Measurements from ENCODE around the gene LTB4R.

Gene LTB4R

GRCh38 chr14:24316597-24316950, 5.3 kb downstream of the LTB4R start:
- DNase-seq (ENCODE audit: extremely low read depth, insufficient read length): no peak
- Histone ChIP-seq H3K4me3 (replicated peaks; ENCODE audit: low read depth, low read length) (no peak overlapping the region), H3K27me3 (replicated peaks; ENCODE audit: control insufficient read depth, insufficient read depth, low read length) (no peaks in the 10 kb centered on the region), H3K36me3 (ENCODE audit: control insufficient read depth, insufficient read depth, low read length) (no peaks in the 10 kb centered on the region; the same call in 1 of the 2 replicates)
- TF ChIP-seq, protein P1, sequence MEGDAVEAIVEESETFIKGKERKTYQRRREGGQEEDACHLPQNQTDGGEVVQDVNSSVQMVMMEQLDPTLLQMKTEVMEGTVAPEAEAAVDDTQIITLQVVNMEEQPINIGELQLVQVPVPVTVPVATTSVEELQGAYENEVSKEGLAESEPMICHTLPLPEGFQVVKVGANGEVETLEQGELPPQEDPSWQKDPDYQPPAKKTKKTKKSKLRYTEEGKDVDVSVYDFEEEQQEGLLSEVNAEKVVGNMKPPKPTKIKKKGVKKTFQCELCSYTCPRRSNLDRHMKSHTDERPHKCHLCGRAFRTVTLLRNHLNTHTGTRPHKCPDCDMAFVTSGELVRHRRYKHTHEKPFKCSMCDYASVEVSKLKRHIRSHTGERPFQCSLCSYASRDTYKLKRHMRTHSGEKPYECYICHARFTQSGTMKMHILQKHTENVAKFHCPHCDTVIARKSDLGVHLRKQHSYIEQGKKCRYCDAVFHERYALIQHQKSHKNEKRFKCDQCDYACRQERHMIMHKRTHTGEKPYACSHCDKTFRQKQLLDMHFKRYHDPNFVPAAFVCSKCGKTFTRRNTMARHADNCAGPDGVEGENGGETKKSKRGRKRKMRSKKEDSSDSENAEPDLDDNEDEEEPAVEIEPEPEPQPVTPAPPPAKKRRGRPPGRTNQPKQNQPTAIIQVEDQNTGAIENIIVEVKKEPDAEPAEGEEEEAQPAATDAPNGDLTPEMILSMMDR (IDR thresholded peaks at IDR 0.05; ENCODE audit: insufficient read depth, low read length, poor library complexity, severe bottlenecking): no peak

DNA sequence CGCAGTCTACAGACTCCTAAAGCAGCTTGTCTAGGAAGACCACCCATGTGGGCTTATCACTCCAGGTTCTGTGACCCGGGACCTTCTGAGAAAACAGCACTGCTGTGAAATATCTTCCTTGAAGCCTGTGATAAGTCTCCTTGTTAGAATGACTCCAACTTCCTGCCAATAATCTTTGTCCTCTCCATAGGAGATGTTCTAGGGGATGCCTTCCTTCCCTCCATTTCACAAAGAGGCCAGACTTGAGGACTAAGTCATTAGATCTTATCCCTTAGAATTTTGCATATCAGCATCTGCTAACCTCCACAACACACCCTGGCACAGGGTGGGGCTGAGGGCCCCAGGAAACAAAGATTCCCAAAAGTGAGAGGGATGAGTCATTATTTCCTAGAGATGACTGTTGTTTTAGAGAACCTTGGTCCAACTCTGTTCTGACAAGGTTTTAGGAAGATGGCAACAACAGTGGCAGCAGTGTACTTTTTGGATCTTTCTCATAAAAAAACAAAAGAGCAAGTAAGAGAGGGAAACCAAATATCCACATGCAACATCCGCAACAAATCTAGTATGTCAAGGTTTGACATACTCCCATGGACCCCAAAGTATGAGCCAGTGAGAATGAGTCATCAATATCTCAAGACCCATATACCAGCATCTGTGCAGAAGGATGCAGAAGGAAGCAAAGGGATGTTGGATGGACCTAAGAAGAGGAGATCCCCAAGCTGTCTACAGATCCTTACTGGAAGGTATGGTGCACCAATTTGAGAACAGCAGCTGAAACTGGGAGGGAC, 6.0 kb downstream of the LTB4R start:
- DNase-seq (ENCODE audit: extremely low read depth, insufficient read length): no peak
- no peaks in the 10 kb centered on the region for H3K27me3 ChIP-seq (replicated peaks; ENCODE audit: control insufficient read depth, insufficient read depth, low read length)

GRCh38 chr14:24321212-24321975, 10.1 kb downstream of the LTB4R start:
- TF ChIP-seq, protein P1 (IDR thresholded peaks at IDR 0.05; ENCODE audit: insufficient read depth, low read length, poor library complexity, severe bottlenecking): no peak
- DNase-seq (ENCODE audit: extremely low read depth, insufficient read length): no peak
- H3K4me3 ChIP-seq (replicated peaks; ENCODE audit: low read depth, low read length): no peak overlapping the region
- H3K36me3 ChIP-seq (ENCODE audit: control insufficient read depth, insufficient read depth, low read length): no peaks in the 10 kb centered on the region
- no peaks in the 10 kb centered on the region for H3K27me3 ChIP-seq (replicated peaks; ENCODE audit: control insufficient read depth, insufficient read depth, low read length)

More for the DNA sequence above, 6.0 kb downstream of the LTB4R start:
- TF ChIP-seq, protein P1 (IDR thresholded peaks at IDR 0.05; ENCODE audit: insufficient read depth, low read length, poor library complexity, severe bottlenecking): no peak
- Histone ChIP-seq H3K4me3 (replicated peaks; ENCODE audit: low read depth, low read length) (no peak overlapping the region), H3K36me3 (ENCODE audit: control insufficient read depth, insufficient read depth, low read length) (no peaks in the 10 kb centered on the region; the same call in 1 of the 2 replicates)

GRCh38 chr14:24322672-24323071, 11.4 kb downstream of the LTB4R start:
- no peak overlapping the region for H3K4me3 ChIP-seq (replicated peaks; ENCODE audit: low read depth, low read length)
- TF ChIP-seq, protein P1 (IDR thresholded peaks at IDR 0.05; ENCODE audit: insufficient read depth, low read length, poor library complexity, severe bottlenecking): no peak
- DNase-seq (ENCODE audit: extremely low read depth, insufficient read length): no peak
- H3K36me3 ChIP-seq (ENCODE audit: control insufficient read depth, insufficient read depth, low read length): no peaks in the 10 kb centered on the region
- H3K27me3 ChIP-seq (replicated peaks; ENCODE audit: control insufficient read depth, insufficient read depth, low read length): no peaks in the 10 kb centered on the region

DNA sequence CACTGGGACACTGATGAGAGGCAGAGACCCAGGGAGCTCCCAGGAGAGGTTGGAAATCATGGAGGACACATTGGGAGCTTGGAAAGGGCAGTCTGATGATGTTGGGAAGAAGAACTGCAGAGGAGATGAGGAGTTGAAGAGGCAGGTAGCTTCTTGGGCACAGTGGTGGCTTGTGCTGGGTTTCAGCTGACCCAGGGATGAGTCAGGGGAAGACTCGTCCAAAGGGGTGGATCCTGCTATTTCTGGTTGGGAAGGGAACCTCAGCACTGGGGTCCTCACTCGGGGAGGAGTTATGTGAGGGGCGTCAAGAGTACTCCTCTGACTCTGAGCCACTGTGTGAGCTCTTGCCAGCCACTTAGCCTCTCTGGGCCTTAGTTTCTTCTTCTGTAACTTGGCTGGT, 12.0 kb downstream of the LTB4R start:
- H3K36me3 ChIP-seq (ENCODE audit: control insufficient read depth, insufficient read depth, low read length): no peaks in the 10 kb centered on the region
- TF ChIP-seq, protein P1 (IDR thresholded peaks at IDR 0.05; ENCODE audit: insufficient read depth, low read length, poor library complexity, severe bottlenecking): no peak
- H3K27me3 ChIP-seq (replicated peaks; ENCODE audit: control insufficient read depth, insufficient read depth, low read length): no peaks in the 10 kb centered on the region
- DNase-seq (ENCODE audit: extremely low read depth, insufficient read length): no peak
- H3K4me3 ChIP-seq (replicated peaks; ENCODE audit: low read depth, low read length): no peak overlapping the region

Measured in GM06990 (cell line).